ENCODE results near the gene CFAP77.

- TF ChIP-seq CTCF (IDR thresholded peaks at IDR 0.05; ENCODE audit: insufficient read depth, low read depth, low read length) (no peak), EZH2 (IDR thresholded peaks at IDR 0.05; ENCODE audit: insufficient read depth, low read length) (no peak)
These were observed 24.9 kb downstream of the CFAP77 start for GRCh38 chr9:132434881-132435280.
